Stimulated activated CD8-positive, alpha-beta memory T cell treated with anti-CD3 and anti-CD28 coated beads, Interleukin-4, amount 100 ng/mL, for 24 hours (primary cell): ENCODE data around the gene B9D2.
A peak's percentile ranks its signal among the peaks of the same experiment; 100 is the strongest.
"Not testable (repeated sequence)": the region's sequence is repeated elsewhere in the genome, so short reads cannot be mapped to it uniquely, and the experiment has no call there.

ENCODE experiments used
- DNase-seq: peaks from one replicate; pipeline ENCODE4 v3.0.0-alpha.2; 2020; ENCODE audit warnings: low read depth

B9D2 gene

DNA sequence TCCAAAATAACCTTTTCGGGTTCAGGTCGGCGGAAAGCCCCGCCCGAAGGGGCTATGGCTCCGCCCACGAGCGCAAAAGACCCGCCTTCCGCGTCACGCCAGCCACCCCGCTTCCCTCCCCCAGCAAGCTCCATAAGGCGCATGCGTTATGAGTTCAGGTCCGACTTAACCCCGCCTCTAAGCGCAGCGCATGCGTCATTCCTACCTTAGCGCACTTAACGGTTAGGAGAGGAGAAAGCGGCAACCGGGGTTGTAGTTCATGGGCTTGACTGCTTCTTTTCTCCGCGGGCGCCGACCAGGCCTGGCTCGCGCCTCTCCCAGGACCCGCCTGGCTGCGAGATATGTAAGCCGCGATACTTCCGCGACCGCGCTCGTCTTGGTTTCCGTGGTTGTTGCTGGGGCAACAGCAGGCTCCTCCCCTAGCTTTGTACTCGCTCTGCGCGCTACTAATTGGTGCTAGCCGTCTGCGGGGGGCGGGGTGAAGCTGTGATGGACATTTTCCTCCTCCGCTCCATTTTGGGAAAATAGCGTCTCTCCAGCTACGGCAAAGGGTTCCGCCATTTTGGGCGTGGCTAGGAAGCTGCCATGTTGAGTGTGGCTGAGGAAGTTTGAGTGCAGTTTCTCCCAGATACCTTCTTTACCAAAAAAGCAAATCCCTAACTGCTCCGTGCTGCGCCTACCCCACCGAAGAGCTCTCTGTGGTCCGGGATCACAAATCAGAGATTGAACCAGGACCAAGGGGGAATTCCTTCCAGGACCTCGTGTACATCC lies at the start of gene B9D2:
Gene B9D2, minus strand, starts transcription at position 397 of the 771 bp plus-strand sequence. CDS start 630 bp downstream, outside the sequence.
- DNase-seq = peak; percentile 95

DNA sequence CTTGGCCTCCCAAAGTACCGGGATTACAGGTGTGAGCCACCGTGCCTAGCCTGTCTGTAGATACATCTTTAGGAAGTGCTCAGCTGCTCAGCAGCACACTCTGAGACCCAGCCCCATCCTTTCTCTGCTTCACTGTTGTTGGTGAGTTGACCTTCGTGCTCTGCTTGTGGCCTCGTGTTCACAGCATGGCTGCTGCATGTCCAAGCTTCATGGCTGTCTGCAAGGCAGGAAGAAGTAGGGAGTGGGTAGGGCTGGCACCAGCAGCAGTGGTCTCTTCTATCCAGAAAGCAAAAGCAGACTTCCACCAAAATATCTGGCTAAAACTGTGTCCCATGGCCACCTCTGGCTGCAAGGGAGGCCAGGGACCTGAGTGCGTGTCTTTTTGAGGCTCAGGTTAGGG lies 49.0 kb upstream of the B9D2 start:
- DNase-seq = no peak

- no peak for DNase-seq
Observed at GRCh38 chr19:41411968-41412265, 48.0 kb upstream of the B9D2 start.

- no peak for DNase-seq
Observed at GRCh38 chr19:41411100-41411967, 47.4 kb upstream of the B9D2 start.

- DNase-seq = no peak
Observed at GRCh38 chr19:41410336-41411054, 46.5 kb upstream of the B9D2 start.

DNA sequence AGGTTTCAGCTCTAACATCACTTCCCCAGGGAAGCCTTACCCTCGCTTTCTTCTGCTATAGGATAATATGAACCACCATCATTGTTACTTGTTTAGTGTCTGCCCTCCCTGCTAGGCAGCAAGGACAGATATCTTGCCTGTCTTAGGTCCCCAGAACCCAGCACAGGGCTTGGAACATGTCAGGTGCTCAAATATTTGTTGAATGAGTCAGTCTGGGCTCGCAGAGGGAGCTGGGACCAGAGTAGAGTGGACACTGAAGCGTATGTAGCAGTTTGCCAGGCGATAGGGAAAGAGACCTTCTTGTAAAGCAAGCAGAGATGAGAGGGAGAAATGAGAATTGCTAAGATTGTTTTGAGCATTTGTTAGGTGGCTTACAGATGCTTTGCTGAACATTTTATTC lies 45.3 kb upstream of the B9D2 start:
- no peak for DNase-seq

DNA sequence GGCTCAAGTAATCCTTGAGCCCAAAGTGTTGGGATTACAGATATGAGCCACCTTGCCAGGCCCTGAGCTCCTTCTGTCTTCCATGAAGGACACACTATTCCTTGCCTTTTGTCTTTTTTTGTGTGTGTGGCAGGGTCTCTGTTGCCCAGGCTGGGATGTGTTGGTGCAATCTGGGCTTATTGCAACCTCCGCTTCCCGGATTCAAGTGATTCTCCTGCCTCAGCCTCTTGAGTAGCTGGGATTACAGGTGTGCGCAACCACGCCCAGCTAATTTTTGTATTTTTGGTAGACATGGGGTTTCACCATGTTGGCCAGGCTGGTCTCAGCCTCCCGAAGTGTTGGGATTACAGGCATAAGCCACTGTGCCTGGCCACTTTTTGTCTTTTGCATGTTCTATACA lies 44.9 kb upstream of the B9D2 start:
- not testable (repeated sequence) for DNase-seq

DNA sequence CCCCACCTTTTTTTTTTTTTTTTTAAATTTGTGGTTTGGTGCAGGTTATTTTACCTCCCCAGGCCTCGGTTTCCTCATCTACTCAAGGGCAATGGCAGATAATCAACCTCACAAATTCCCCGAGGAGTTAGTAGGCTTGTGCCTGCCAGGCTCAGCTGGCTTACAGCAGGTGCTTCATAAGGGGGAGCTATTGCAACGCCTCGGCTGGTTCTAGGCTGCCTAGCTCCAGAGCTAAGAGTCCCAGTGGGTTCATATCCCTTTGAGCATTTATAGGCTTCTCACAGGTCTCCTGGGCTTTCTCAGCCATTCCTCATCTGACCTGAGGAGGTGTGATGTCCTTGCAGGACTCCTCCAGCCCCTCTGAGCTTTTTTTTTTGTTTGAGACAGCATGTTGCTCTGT lies 44.3 kb upstream of the B9D2 start:
- no peak for DNase-seq

DNA sequence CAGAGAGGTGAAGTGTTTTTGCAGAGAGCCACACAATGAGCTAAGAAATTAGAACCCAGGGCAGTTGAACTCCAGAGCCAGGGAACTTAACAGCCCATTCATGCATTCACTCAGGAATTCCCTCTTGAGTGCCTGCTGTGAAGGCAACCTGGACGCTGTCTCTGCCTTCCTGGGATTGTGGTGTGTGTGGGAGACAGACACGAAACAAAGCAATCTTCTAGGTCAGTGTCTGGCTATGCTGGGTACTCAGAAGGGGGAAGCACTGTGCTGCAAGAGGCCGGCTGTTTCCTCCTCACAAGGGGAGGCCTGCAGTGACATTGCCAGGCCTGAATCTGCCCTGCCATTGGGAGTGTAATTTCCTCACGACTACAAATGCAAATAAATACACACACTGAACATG lies 43.3 kb upstream of the B9D2 start:
- DNase-seq = no peak

GRCh38 chr19:41405776-41406175 lies 41.8 kb upstream of the B9D2 start:
- no peak for DNase-seq

- DNase-seq = no peak
Observed at GRCh38 chr19:41403181-41403970, 39.4 kb upstream of the B9D2 start.

- no peak for DNase-seq
Observed at GRCh38 chr19:41402010-41402409, 38.1 kb upstream of the B9D2 start.

- DNase-seq = no peak
Observed at GRCh38 chr19:41401483-41401882, 37.5 kb upstream of the B9D2 start.

- DNase-seq = no peak
Observed at GRCh38 chr19:41399525-41399924, 35.6 kb upstream of the B9D2 start.

GRCh38 chr19:41399091-41399490 lies 35.1 kb upstream of the B9D2 start:
- DNase-seq = no peak

DNA sequence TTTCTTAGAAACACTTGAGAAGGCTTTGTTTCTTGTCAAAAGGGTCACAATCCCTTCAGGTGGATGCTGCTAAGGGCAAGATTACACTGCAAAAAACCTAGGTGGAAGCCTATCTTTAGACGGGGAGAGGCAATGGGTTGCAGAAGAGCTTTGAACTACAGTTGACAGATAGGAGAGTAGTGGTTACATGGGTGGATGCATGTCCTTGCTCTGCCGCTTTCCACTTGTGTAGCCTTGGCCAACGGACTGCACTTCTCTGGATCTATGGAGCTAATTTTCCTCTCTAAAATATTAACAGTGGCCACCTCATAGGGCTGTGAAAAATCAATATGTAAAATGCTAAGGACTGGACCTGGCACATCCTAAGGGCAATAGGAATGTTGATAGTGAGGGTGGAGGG lies 34.6 kb upstream of the B9D2 start:
- no peak for DNase-seq

GRCh38 chr19:41398050-41398418 lies 34.1 kb upstream of the B9D2 start:
- no peak for DNase-seq

- peak; percentile 98 for DNase-seq
Observed at GRCh38 chr19:41397086-41398049, 33.4 kb upstream of the B9D2 start, which contains the start of the genes BCKDHA and EXOSC5. BCKDHA (plus strand) TSS chr19:41397818; CDS start chr19:41397828, 10 bp downstream. EXOSC5 (minus strand) TSS chr19:41397359; CDS start chr19:41397328, 31 bp downstream.

DNA sequence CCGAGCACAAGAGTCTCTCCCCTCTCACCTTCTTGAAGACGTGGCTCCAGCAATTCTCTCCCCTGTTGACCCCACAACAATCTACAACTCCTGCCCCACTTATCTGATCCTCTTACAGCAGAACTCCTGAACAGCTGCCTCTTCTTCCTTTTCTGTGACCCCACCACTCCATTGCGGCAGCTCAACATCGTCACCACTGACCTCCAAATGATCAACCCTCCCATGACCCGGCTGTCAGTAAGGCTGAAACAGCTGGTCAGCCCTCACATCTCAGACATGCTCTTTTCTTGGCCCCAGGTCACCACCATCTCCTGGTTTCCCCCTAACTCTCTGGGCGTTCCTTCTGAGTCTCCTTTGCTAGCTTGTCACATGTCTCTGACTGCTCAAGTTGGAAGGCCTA lies 31.4 kb upstream of the B9D2 start:
- no peak for DNase-seq

- no peak for DNase-seq
Observed at GRCh38 chr19:41392775-41393174, 28.8 kb upstream of the B9D2 start.

- DNase-seq = no peak
Observed at GRCh38 chr19:41391618-41392017, 27.7 kb upstream of the B9D2 start.
